Uterus (tissue), 4 donors: ENCODE data around the gene ZNF44. TPM values are rescaled to one million over a fixed set of nuclear protein-coding genes. Genes with fewer than 3 reads are reported as not detected.

ENCODE experiments used
- DNase-seq, 2 donors: peaks; one replicate each; pipeline ENCODE4 v3.0.0-alpha.2; 2019 to 2020
- H3K27ac ChIP-seq, 2 donors: fragments of 200-600 bp; sonication (generic); 1 replicate in 1 of 2; 2 replicates in 1 of 2; pipeline ENCODE4 v1.5.1; 2016 to 2018
- H3K27me3 ChIP-seq, 2 donors: fragments of 200-600 bp; sonication (generic); one replicate each; pipeline ENCODE4 v1.5.1; 2018 to 2019; ENCODE audit warnings: control low read depth in 1 of 2
- H3K36me3 ChIP-seq, 2 donors: fragments of 200-600 bp; sonication (generic); one replicate each; pipeline ENCODE4 v1.5.1; 2019; ENCODE audit warnings: control low read depth in 1 of 2
- H3K4me1 ChIP-seq, 2 donors: fragments of 200-600 bp; sonication (generic); one replicate each; pipeline ENCODE4 v1.5.1; 2018 to 2019; ENCODE audit warnings: control low read depth in 1 of 2
- H3K4me3 ChIP-seq, 2 donors: fragments of 200-600 bp; sonication (generic); 1 replicate in 1 of 2; 2 replicates in 1 of 2; pipeline ENCODE4 v1.5.1; 2018 to 2019; ENCODE audit warnings: mild to moderate bottlenecking in 1 of 2
- H3K9me3 ChIP-seq, 2 donors: fragments of 200-600 bp; sonication (generic); one replicate each; pipeline ENCODE4 v1.5.1; 2019; ENCODE audit warnings: control low read depth in 1 of 2
- CTCF ChIP-seq, 4 experiments: fragments of 200-600 bp in 2 of 4; fragments of 450-650 bp in 2 of 4; sonication (generic) in 2 of 4; IDR thresholded peaks; one replicate each; pipeline ENCODE4 v1.5.1; 2016 to 2019; ENCODE audit warnings: antibody characterized with exemption in 4 of 4, mild to moderate bottlenecking in 2 of 4, moderate library complexity in 1 of 4
- POLR2A ChIP-seq, 2 donors: fragments of 450-650 bp; IDR thresholded peaks; one replicate each; pipeline ENCODE4 v1.6.1; 2016; ENCODE audit warnings: antibody characterized with exemption in 2 of 2, mild to moderate bottlenecking in 1 of 2, moderate library complexity in 1 of 2
- intact Hi-C: fragments of 100-400 bp; cut with DNase I; formaldehyde crosslinking; loops from one replicate; pipeline ENCODE4 v1.15.1; 2023; ENCODE audit warnings: low total_unique reads
- total RNA-seq, 4 donors: library from RNA; depleted of rRNA in 3 of 4; stranded (reverse); fragments of >200 nt in 3 of 4; gene quantifications; one replicate each; pipeline versions ENCODE4 v1.1.0 to v1.2.4, GENCODE V29; 2014 to 2023
- donor health status: DM: yes; HTN: yes; CAD: no.

Gene ZNF44
- total RNA-seq, 4 donors from 2014 or later, result 5.0 to 29.7 (median 15.2) TPM

GRCh38 chr19:12260236-12260635 is 34.4 kb downstream of the ZNF44 start:
- intact Hi-C loops, result no loop called here
- H3K9me3 ChIP-seq, result no peaks in the 10 kb centered on the region

DNA sequence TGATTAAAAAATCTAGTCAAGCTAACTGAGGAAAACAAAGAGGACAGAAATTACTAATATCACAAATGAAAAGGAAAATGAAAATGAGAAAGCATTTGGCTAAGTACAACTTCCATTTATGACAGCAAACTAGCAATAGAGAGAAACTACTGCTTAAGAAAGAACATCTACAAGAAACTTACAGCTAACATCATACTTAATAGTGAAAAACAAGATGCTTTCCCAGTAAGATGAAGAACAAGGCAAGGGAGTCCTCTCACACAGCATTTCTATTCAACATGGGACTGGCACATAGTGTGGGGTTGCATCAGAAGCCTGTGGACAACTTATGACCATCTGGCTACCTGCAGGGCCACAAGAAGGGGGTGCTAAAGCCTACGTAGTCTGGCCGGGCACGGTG is 39.3 kb downstream of the ZNF44 start:
- Histone ChIP-seq H3K4me3 (no peak overlapping the region), H3K36me3 (no peaks in the 10 kb centered on the region), H3K9me3 (no peaks in the 10 kb centered on the region), H3K4me1 (no peaks in the 10 kb centered on the region), H3K27me3 (no peaks in the 10 kb centered on the region), H3K27ac (no peak overlapping the region)
- no peak for TF ChIP-seq CTCF (IDR thresholded peaks at IDR 0.05)
- TF ChIP-seq POLR2A (IDR thresholded peaks at IDR 0.05), result no peak
- intact Hi-C loops, result no loop called here
- DNase-seq, result no peak

More at GRCh38 chr19:12260236-12260635, 34.4 kb downstream of the ZNF44 start:
- DNase-seq, result no peak
- H3K27ac ChIP-seq, result no peak overlapping the region
- TF ChIP-seq POLR2A (IDR thresholded peaks at IDR 0.05), result no peak
- no peak for TF ChIP-seq CTCF (IDR thresholded peaks at IDR 0.05)
- H3K27me3 ChIP-seq, result no peaks in the 10 kb centered on the region
- H3K36me3 ChIP-seq, result no peaks in the 10 kb centered on the region
- H3K4me1 ChIP-seq, result no peaks in the 10 kb centered on the region
- no peak overlapping the region for H3K4me3 ChIP-seq

DNA sequence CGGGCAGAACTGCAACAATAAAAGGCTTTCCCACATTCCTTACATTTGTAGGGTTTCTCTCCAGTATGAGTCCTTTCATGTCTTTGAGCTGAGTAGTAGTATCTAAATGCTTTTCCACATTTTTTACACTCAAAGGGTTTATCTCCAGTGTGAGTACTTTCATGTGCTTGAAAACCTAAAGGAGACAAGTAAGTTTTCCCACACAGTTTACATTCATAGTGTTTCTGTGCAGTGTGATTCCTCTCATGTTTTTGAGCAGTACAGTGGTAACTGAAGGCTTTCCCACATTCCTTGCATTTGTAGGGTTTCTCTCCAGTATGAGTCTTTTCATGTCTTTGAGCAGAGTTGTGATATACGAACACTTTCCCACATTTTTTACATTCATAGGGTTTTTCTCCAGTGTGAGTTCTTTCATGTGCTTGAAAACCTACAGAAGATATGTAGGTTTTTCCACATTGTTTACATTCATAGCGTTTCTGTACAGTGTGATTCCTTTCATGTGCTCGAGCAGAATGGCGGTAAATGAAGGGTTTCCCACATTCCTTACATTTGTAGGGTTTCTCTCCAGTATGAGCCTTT is 47.0 kb downstream of the ZNF44 start:
- no peak for TF ChIP-seq POLR2A (IDR thresholded peaks at IDR 0.05)
- no peak for TF ChIP-seq CTCF (IDR thresholded peaks at IDR 0.05)
- no peaks in the 10 kb centered on the region for H3K27me3 ChIP-seq
- intact Hi-C loops, result no loop called here
- no peak overlapping the region for H3K4me3 ChIP-seq
- no peak overlapping the region for H3K27ac ChIP-seq
- no peaks in the 10 kb centered on the region for H3K4me1 ChIP-seq
- peaks cover 0 to 13% of the 10 kb centered on the region in 2 donors for H3K9me3 ChIP-seq
- no peak for DNase-seq
- no peaks in the 10 kb centered on the region for H3K36me3 ChIP-seq

DNA sequence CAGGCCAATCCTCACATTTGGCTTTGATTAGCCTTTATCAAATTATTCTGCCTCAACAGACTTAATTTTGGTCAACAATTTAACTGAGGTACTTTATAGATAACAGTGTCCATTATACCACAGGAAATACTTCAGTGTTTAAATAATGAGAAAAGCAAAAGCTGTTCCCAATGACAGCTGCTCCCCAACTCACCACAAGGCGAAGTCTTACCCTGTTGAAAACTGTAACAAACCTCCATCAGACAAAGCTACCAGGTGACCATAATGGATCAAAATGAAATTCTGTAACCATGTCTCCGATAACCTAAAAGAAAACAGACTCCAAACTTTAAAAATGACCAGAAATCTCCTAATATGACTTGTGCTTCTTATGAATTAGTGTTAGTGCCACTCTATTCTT is 50.3 kb downstream of the ZNF44 start:
- Histone ChIP-seq H3K36me3 (no peaks in the 10 kb centered on the region), H3K4me1 (no peaks in the 10 kb centered on the region), H3K27ac (no peak overlapping the region), H3K4me3 (no peak overlapping the region), H3K9me3 (peaks cover 0 to 13% of the 10 kb centered on the region in 2 donors), H3K27me3 (no peaks in the 10 kb centered on the region)
- no peak for DNase-seq
- no peak for TF ChIP-seq CTCF (IDR thresholded peaks at IDR 0.05)
- no peak for TF ChIP-seq POLR2A (IDR thresholded peaks at IDR 0.05)
- intact Hi-C loops, result no loop called here

- H3K27me3 ChIP-seq, result no peaks in the 10 kb centered on the region
- H3K4me3 ChIP-seq, result no peak overlapping the region
- no peaks in the 10 kb centered on the region for H3K9me3 ChIP-seq
- no peak for DNase-seq
- no peaks in the 10 kb centered on the region for H3K36me3 ChIP-seq
- TF ChIP-seq CTCF (IDR thresholded peaks at IDR 0.05), result no peak
- TF ChIP-seq POLR2A (IDR thresholded peaks at IDR 0.05), result no peak
- intact Hi-C loops, result no loop called here
- no peak overlapping the region for H3K27ac ChIP-seq
- no peaks in the 10 kb centered on the region for H3K4me1 ChIP-seq
These were observed 57.4 kb downstream of the ZNF44 start for GRCh38 chr19:12237143-12237839.
